Measurements from ENCODE around the gene MARCO. TPM values are rescaled to one million over a fixed set of nuclear protein-coding genes. Genes with fewer than 3 reads are reported as not detected.
"Not testable (repeated sequence)": the region's sequence is repeated elsewhere in the genome, so short reads cannot be mapped to it uniquely, and the experiment has no call there.

Gene MARCO
- total RNA-seq, 3 donors from 2014 or later, result 0.22 to 0.56 TPM; not detected in 1

- peaks cover 2% of the 10 kb centered on the region for H3K4me1 Mint-ChIP-seq (ENCODE audit: low read depth)
- no peaks in the 10 kb centered on the region for H3K9me3 Mint-ChIP-seq
- H3K36me3 Mint-ChIP-seq (ENCODE audit: insufficient read depth), result no peaks in the 10 kb centered on the region
- H3K4me3 Mint-ChIP-seq, result no peak overlapping the region
- ATAC-seq (no peak), DNase-seq (no peak)
- peaks cover 4% of the 10 kb centered on the region for H3K27me3 Mint-ChIP-seq (ENCODE audit: low read depth)
Measured at GRCh38 chr2:118945881-118946280, 3.9 kb downstream of the MARCO start.

- not testable (repeated sequence) for ATAC-seq; DNase-seq; H3K4me3 Mint-ChIP-seq; H3K4me1 Mint-ChIP-seq (ENCODE audit: low read depth); H3K27me3 Mint-ChIP-seq (ENCODE audit: low read depth); H3K9me3 Mint-ChIP-seq; H3K36me3 Mint-ChIP-seq (ENCODE audit: insufficient read depth)
Measured at GRCh38 chr2:118948266-118948665, 6.3 kb downstream of the MARCO start.

- DNase-seq (no peak), ATAC-seq (no peak)
- Mint-ChIP-seq H3K4me3 (no peak overlapping the region), H3K36me3 (ENCODE audit: insufficient read depth) (no peaks in the 10 kb centered on the region), H3K4me1 (ENCODE audit: low read depth) (peaks cover 4% of the 10 kb centered on the region), H3K27me3 (ENCODE audit: low read depth) (no peaks in the 10 kb centered on the region), H3K9me3 (peaks cover 22% of the 10 kb centered on the region)
Measured at GRCh38 chr2:118954297-118955060, 12.5 kb downstream of the MARCO start.

GRCh38 chr2:118965737-118966136 is 23.7 kb downstream of the MARCO start:
- H3K4me3 Mint-ChIP-seq, result no peak overlapping the region
- H3K27me3 Mint-ChIP-seq (ENCODE audit: low read depth), result peaks cover 6% of the 10 kb centered on the region
- no peak for DNase-seq
- H3K4me1 Mint-ChIP-seq (ENCODE audit: low read depth), result no peaks in the 10 kb centered on the region
- ATAC-seq, result no peak
- no peaks in the 10 kb centered on the region for H3K36me3 Mint-ChIP-seq (ENCODE audit: insufficient read depth)
- H3K9me3 Mint-ChIP-seq, result no peaks in the 10 kb centered on the region

- no peaks in the 10 kb centered on the region for H3K4me1 Mint-ChIP-seq (ENCODE audit: low read depth)
- peaks cover 8% of the 10 kb centered on the region for H3K27me3 Mint-ChIP-seq (ENCODE audit: low read depth)
- no peak overlapping the region for H3K4me3 Mint-ChIP-seq
- ATAC-seq (no peak), DNase-seq (no peak)
- no peaks in the 10 kb centered on the region for H3K36me3 Mint-ChIP-seq (ENCODE audit: insufficient read depth)
- no peaks in the 10 kb centered on the region for H3K9me3 Mint-ChIP-seq
Measured at GRCh38 chr2:118967124-118967880, 25.3 kb downstream of the MARCO start.

GRCh38 chr2:118968042-118968441 is 26.0 kb downstream of the MARCO start:
- no peaks in the 10 kb centered on the region for H3K36me3 Mint-ChIP-seq (ENCODE audit: insufficient read depth)
- H3K4me3 Mint-ChIP-seq, result no peak overlapping the region
- no peaks in the 10 kb centered on the region for H3K4me1 Mint-ChIP-seq (ENCODE audit: low read depth)
- no peaks in the 10 kb centered on the region for H3K9me3 Mint-ChIP-seq
- peaks cover 8% of the 10 kb centered on the region for H3K27me3 Mint-ChIP-seq (ENCODE audit: low read depth)
- DNase-seq (no peak), ATAC-seq (no peak)

- ATAC-seq, result no peak
- Mint-ChIP-seq H3K4me1 (ENCODE audit: low read depth) (no peaks in the 10 kb centered on the region), H3K9me3 (no peaks in the 10 kb centered on the region), H3K4me3 (no peak overlapping the region), H3K27me3 (ENCODE audit: low read depth) (peaks cover 10% of the 10 kb centered on the region), H3K36me3 (ENCODE audit: insufficient read depth) (no peaks in the 10 kb centered on the region)
- DNase-seq, result no peak
Measured at GRCh38 chr2:118968961-118969733, 27.2 kb downstream of the MARCO start.

GRCh38 chr2:118969734-118970395 is 27.9 kb downstream of the MARCO start:
- Mint-ChIP-seq H3K4me1 (ENCODE audit: low read depth) (no peaks in the 10 kb centered on the region), H3K27me3 (ENCODE audit: low read depth) (peaks cover 12% of the 10 kb centered on the region), H3K9me3 (no peaks in the 10 kb centered on the region), H3K36me3 (ENCODE audit: insufficient read depth) (no peaks in the 10 kb centered on the region), H3K4me3 (no peak overlapping the region)
- ATAC-seq, result no peak
- DNase-seq, result no peak

GRCh38 chr2:118970396-118971135 is 28.6 kb downstream of the MARCO start:
- ATAC-seq (no peak), DNase-seq (no peak)
- H3K27me3 Mint-ChIP-seq (ENCODE audit: low read depth), result peaks cover 11% of the 10 kb centered on the region
- no peaks in the 10 kb centered on the region for H3K4me1 Mint-ChIP-seq (ENCODE audit: low read depth)
- no peaks in the 10 kb centered on the region for H3K36me3 Mint-ChIP-seq (ENCODE audit: insufficient read depth)
- no peaks in the 10 kb centered on the region for H3K9me3 Mint-ChIP-seq
- H3K4me3 Mint-ChIP-seq, result no peak overlapping the region

- Mint-ChIP-seq H3K4me1 (ENCODE audit: low read depth) (no peaks in the 10 kb centered on the region), H3K36me3 (ENCODE audit: insufficient read depth) (no peaks in the 10 kb centered on the region), H3K27me3 (ENCODE audit: low read depth) (peaks cover 11% of the 10 kb centered on the region), H3K4me3 (no peak overlapping the region), H3K9me3 (peaks cover 2% of the 10 kb centered on the region)
- DNase-seq (no peak), ATAC-seq (no peak)
Measured at GRCh38 chr2:118971245-118972122, 29.5 kb downstream of the MARCO start.

GRCh38 chr2:118973542-118973951 is 31.6 kb downstream of the MARCO start:
- Mint-ChIP-seq H3K36me3 (ENCODE audit: insufficient read depth) (no peaks in the 10 kb centered on the region), H3K4me3 (no peak overlapping the region), H3K4me1 (ENCODE audit: low read depth) (no peaks in the 10 kb centered on the region), H3K27me3 (ENCODE audit: low read depth) (peaks cover 9% of the 10 kb centered on the region), H3K9me3 (peaks cover 3% of the 10 kb centered on the region)
- ATAC-seq (no peak), DNase-seq (no peak)

GRCh38 chr2:118974103-118974993 is 32.4 kb downstream of the MARCO start:
- H3K27me3 Mint-ChIP-seq (ENCODE audit: low read depth), result peaks cover 6% of the 10 kb centered on the region
- no peak for DNase-seq
- peaks cover 3% of the 10 kb centered on the region for H3K9me3 Mint-ChIP-seq
- no peaks in the 10 kb centered on the region for H3K36me3 Mint-ChIP-seq (ENCODE audit: insufficient read depth)
- H3K4me1 Mint-ChIP-seq (ENCODE audit: low read depth), result no peaks in the 10 kb centered on the region
- ATAC-seq, result no peak
- H3K4me3 Mint-ChIP-seq, result no peak overlapping the region
